AG04450 (cell line): ENCODE results near the gene TTC17. TPM values are rescaled to one million over a fixed set of nuclear protein-coding genes. Genes with fewer than 3 reads are reported as not detected.
A peak's percentile ranks its signal among the peaks of the same experiment; 100 is the strongest.
"Not testable (repeated sequence)": the region's sequence is repeated elsewhere in the genome, so short reads cannot be mapped to it uniquely, and the experiment has no call there.

Experiments
- CTCF ChIA-PET: fragments of 300-600, 350-600 bp; formaldehyde crosslinking; extraction: SDS; loops from one replicate; lab custom pipeline; 2022; ENCODE audit warnings: antibody characterized with exemption, inconsistent platforms; lab: Charles Lee
- POLR2A ChIA-PET: fragments of 350-600 bp; formaldehyde crosslinking; extraction: SDS; loops from one replicate; lab custom pipeline; 2021; ENCODE audit warnings: antibody characterized with exemption, inconsistent platforms; lab: Yijun Ruan, JAX
- DNase-seq: peaks from one replicate; pipeline ENCODE4 v3.0.0-alpha.2; 2011; ENCODE audit warnings: low read depth, low spot score
- H3K27ac ChIP-seq: one replicate; pipeline ENCODE4 v1.5.1; 2012; ENCODE audit warnings: low read depth, low read length, control low read depth
- H3K27me3 ChIP-seq: one replicate; pipeline ENCODE4 v1.6.0; 2012; ENCODE audit warnings: low read length; ENCODE audit not compliant: control insufficient read depth, insufficient read depth
- H3K4me3 ChIP-seq: 2 replicates; pipeline ENCODE4 v1.5.1; 2011; ENCODE audit warnings: mild to moderate bottlenecking, low read depth, low read length, control low read depth
- H3K9me3 ChIP-seq: 2 replicates; pipeline ENCODE4 v1.5.1; 2012; ENCODE audit warnings: low read length; ENCODE audit not compliant: control insufficient read depth, insufficient read depth
- CTCF ChIP-seq: IDR thresholded peaks from 2 replicates; pipeline ENCODE4 v1.5.1; 2011; ENCODE audit warnings: low read depth, low read length, control low read depth, inconsistent platforms
- polyA plus RNA-seq: library from polyadenylated mRNA; depleted of rRNA; stranded (reverse); fragments of >200 nt; gene quantifications from 2 replicates; pipeline ENCODE4 v1.2.3, GENCODE V29; 2011

The TTC17 gene
- polyA plus RNA-seq, 1 experiment = 111 TPM

- Histone ChIP-seq H3K4me3 (no peak overlapping the region), H3K27ac (no peak overlapping the region), H3K9me3 (no peaks in the 10 kb centered on the region), H3K27me3 (no peaks in the 10 kb centered on the region)
- no peak for DNase-seq
- ChIA-PET CTCF (interaction anchor here (1.4 to 5.2 kb wide), 5 partner anchors 13 to 135 kb away, joined by 3 to 51 read pairs (median 7); partner anchors contain the start of gene API5), POLR2A (no interaction called here)
- TF ChIP-seq CTCF = no peak
Observed at GRCh38 chr11:43418197-43418596, 59.5 kb downstream of the TTC17 start.

GRCh38 chr11:43419460-43419859 lies 60.7 kb downstream of the TTC17 start:
- ChIA-PET POLR2A (interaction anchor here (0.6 kb wide), 1 partner anchor 21 kb away, joined by 4 read pairs; no protein-coding TSS in a partner anchor), CTCF (interaction anchor here (0.6 to 5.2 kb wide), 35 partner anchors 8 to 433 kb away, joined by 3 to 51 read pairs (median 4); partner anchors contain the start of genes API5 and TTC17)
- no peaks in the 10 kb centered on the region for H3K9me3 ChIP-seq
- peak; percentile 75 for TF ChIP-seq CTCF
- H3K4me3 ChIP-seq = no peak overlapping the region
- H3K27ac ChIP-seq = no peak overlapping the region
- DNase-seq = no peak
- H3K27me3 ChIP-seq = no peaks in the 10 kb centered on the region

- CTCF ChIA-PET = interaction anchor here (0.9 to 1.7 kb wide), 4 partner anchors 9 to 117 kb away, joined by 3 to 11 read pairs (median 4); no protein-coding TSS in a partner anchor
- DNase-seq = no peak
- Histone ChIP-seq H3K9me3 (no peaks in the 10 kb centered on the region), H3K4me3 (no peak overlapping the region), H3K27ac (no peak overlapping the region), H3K27me3 (no peaks in the 10 kb centered on the region)
- no peak for TF ChIP-seq CTCF
- POLR2A ChIA-PET = no interaction called here
Observed at GRCh38 chr11:43427971-43428370, 69.3 kb downstream of the TTC17 start.

- POLR2A ChIA-PET, H3K27me3 ChIP-seq, H3K27ac ChIP-seq, H3K9me3 ChIP-seq, H3K4me3 ChIP-seq, DNase-seq: not testable (repeated sequence)
- CTCF ChIA-PET = interaction anchor here (0.9 kb wide), 1 partner anchor 12 kb away, joined by 4 read pairs; no protein-coding TSS in a partner anchor
Observed at GRCh38 chr11:43430916-43431315, 72.2 kb downstream of the TTC17 start.

- H3K9me3 ChIP-seq = no peaks in the 10 kb centered on the region
- POLR2A ChIA-PET = no interaction called here
- CTCF ChIA-PET = interaction anchor here (1.2 to 2.3 kb wide), 2 partner anchors 15 to 123 kb away, joined by 3 to 10 read pairs; no protein-coding TSS in a partner anchor
- no peak overlapping the region for H3K4me3 ChIP-seq
- H3K27ac ChIP-seq = no peak overlapping the region
- no peak for TF ChIP-seq CTCF
- no peak for DNase-seq
- H3K27me3 ChIP-seq = no peaks in the 10 kb centered on the region
Observed at GRCh38 chr11:43434893-43435292, 76.2 kb downstream of the TTC17 start.
